Hepatocyte (in vitro differentiated cells): ENCODE data around the gene KCNJ14. TPM values are rescaled to one million over a fixed set of nuclear protein-coding genes. Genes with fewer than 3 reads are reported as not detected.

Source experiments
- DNase-seq: peaks from one replicate; pipeline ENCODE4 v3.0.0-alpha.2; 2016; ENCODE audit warnings: low spot score
- H2AFZ ChIP-seq: fragments of 200-600 bp; sonication (generic); 2 replicates; pipeline ENCODE4 v1.6.0; 2016; ENCODE audit warnings: antibody characterized with exemption, mild to moderate bottlenecking
- H3K27ac ChIP-seq: fragments of 200-600 bp; sonication (generic); 2 replicates; pipeline ENCODE4 v1.5.1; 2016; ENCODE audit warnings: mild to moderate bottlenecking
- H3K27me3 ChIP-seq: fragments of 200-600 bp; sonication (generic); 2 replicates; pipeline ENCODE4 v1.6.1; 2016
- H3K36me3 ChIP-seq: fragments of 200-600 bp; sonication (generic); replicated peaks from 2 replicates; pipeline ENCODE4 v1.5.1; 2016; ENCODE audit warnings: low read depth; ENCODE audit not compliant: insufficient read depth
- H3K4me1 ChIP-seq: fragments of 200-600 bp; sonication (generic); 2 replicates; pipeline ENCODE4 v1.5.1; 2016; ENCODE audit warnings: mild to moderate bottlenecking, moderate library complexity; ENCODE audit not compliant: insufficient read depth
- H3K4me2 ChIP-seq: fragments of 200-600 bp; sonication (generic); 2 replicates; pipeline ENCODE4 v1.6.0; 2016
- H3K4me3 ChIP-seq: fragments of 200-600 bp; sonication (generic); 2 replicates; pipeline ENCODE4 v1.5.1; 2016; ENCODE audit warnings: mild to moderate bottlenecking
- H3K79me2 ChIP-seq: fragments of 200-600 bp; sonication (generic); 2 replicates; pipeline ENCODE4 v1.6.0; 2017; ENCODE audit warnings: mild to moderate bottlenecking
- H3K9me2 ChIP-seq: fragments of 200-600 bp; sonication (generic); replicated peaks from 2 replicates; pipeline ENCODE4 v1.6.0; 2017; ENCODE audit warnings: mild to moderate bottlenecking; ENCODE audit not compliant: insufficient read depth
- H3K9me3 ChIP-seq: fragments of 200-600 bp; sonication (generic); 2 replicates; pipeline ENCODE4 v1.5.1; 2016; ENCODE audit warnings: low read depth, mild to moderate bottlenecking
- H4K20me1 ChIP-seq: fragments of 200-600 bp; sonication (generic); 2 replicates; pipeline ENCODE4 v1.6.0; 2016; ENCODE audit warnings: mild to moderate bottlenecking; ENCODE audit not compliant: insufficient read depth, poor library complexity, severe bottlenecking
- CTCF ChIP-seq: fragments of 200-600 bp; sonication (generic); IDR thresholded peaks from 2 replicates; pipeline ENCODE4 v1.5.1; 2016; ENCODE audit warnings: antibody characterized with exemption, mild to moderate bottlenecking; ENCODE audit not compliant: poor library complexity
- EZH2 ChIP-seq: fragments of 200-600 bp; sonication (generic); IDR thresholded peaks from 2 replicates; pipeline ENCODE4 v1.6.1; 2016; ENCODE audit warnings: antibody characterized with exemption, mild to moderate bottlenecking, borderline replicate concordance
- EZH2phosphoT487 ChIP-seq: fragments of 200-600 bp; sonication (generic); IDR thresholded peaks from one replicate; pipeline ENCODE4 v1.6.1; 2018; ENCODE audit warnings: antibody characterized with exemption, mild to moderate bottlenecking, low read depth, moderate library complexity; ENCODE audit not compliant: unreplicated experiment, severe bottlenecking
- WGBS: methylation state at CpG from one replicate; pipeline ENCODE4 v1.1.6; 2016; ENCODE audit warnings: low lambda C conversion rate; ENCODE audit errors: missing lambda C conversion rate; 5-methylcytosine and 5-hydroxymethylcytosine counted together
- polyA plus RNA-seq: library from polyadenylated mRNA; unstranded; fragments of >200 nt; fragmentation: Nextera tagmentation; extraction: Ambion mirVana; gene quantifications from 2 replicates; pipeline ENCODE4 v1.2.1, GENCODE V29; 2016
- total RNA-seq: library from RNA; depleted of rRNA; stranded (reverse); fragments of >200 nt; gene quantifications from 2 replicates; pipeline ENCODE4 v1.2.3, GENCODE V29; 2014

Gene KCNJ14
- total and polyA plus RNA-seq, 2 experiments from 2014 or later, result 0.70 to 1.1 TPM

DNA sequence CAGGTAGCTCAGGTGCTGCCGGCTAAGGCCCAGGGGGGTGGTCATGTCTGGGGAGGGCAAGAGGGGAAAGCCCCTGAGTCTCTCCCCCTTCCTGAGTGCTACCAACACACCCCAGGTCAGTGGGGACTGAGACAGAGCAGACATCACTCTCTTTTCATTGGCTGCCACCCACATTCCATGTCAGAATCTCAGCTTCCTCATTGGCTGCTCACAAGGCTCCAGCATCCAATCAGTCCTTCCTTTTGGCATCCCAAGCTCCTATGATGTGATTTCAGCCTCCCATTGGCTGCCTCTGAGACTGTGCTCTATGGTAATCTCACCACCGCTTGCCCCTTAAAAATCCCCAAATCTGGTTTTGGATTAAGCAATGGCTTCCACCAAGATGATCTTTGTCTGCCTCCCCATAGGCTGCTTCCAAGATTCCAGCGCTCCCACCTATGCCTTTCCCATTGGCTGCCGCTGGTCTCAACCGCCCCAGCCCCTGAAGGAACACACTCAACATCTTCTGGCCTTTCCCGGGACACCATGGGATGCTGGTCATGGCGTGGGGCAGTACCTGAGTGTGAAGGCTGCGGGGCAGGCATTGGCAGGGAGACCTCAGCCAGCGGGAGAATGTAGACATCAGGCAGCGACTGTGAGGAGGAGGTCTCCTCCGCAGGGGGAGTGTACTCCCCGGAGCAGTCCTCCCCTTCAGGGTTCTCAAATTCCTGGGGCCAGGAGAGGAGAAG lies 54.3 kb downstream of the KCNJ14 start:
- peaks cover 12% of the 10 kb centered on the region for H3K27me3 ChIP-seq
- no peak for DNase-seq
- no peaks in the 10 kb centered on the region for H3K9me3 ChIP-seq
- H3K79me2 ChIP-seq, result no peaks in the 10 kb centered on the region
- H3K27ac ChIP-seq, result no peak overlapping the region
- no peaks in the 10 kb centered on the region for H4K20me1 ChIP-seq
- H3K36me3 ChIP-seq, result no peaks in the 10 kb centered on the region
- no peaks in the 10 kb centered on the region for H3K4me1 ChIP-seq
- H2AFZ ChIP-seq, result no peak overlapping the region
- no peak for TF ChIP-seq CTCF
- no peak for TF ChIP-seq EZH2phosphoT487
- TF ChIP-seq EZH2, result no peak
- no peaks in the 10 kb centered on the region for H3K9me2 ChIP-seq
- no peak overlapping the region for H3K4me3 ChIP-seq
- no peak overlapping the region for H3K4me2 ChIP-seq
- WGBS, result 92% methylated on average over 12 of the region's 12 CpGs

- peak overlapping the region; percentile 71 for H2AFZ ChIP-seq
Measured at GRCh38 chr19:48510421-48511268, 55.3 kb downstream of the KCNJ14 start.

GRCh38 chr19:48511321-48511731 lies 56.0 kb downstream of the KCNJ14 start:
- H2AFZ ChIP-seq, result peak overlapping the region; percentile 71

More at GRCh38 chr19:48510421-48511268, 55.3 kb downstream of the KCNJ14 start:
- no peaks in the 10 kb centered on the region for H3K9me3 ChIP-seq
- no peaks in the 10 kb centered on the region for H3K4me1 ChIP-seq
- H4K20me1 ChIP-seq, result no peaks in the 10 kb centered on the region
- 27% methylated on average over 21 of the region's 24 CpGs for WGBS
- no peaks in the 10 kb centered on the region for H3K79me2 ChIP-seq
- no peak overlapping the region for H3K27ac ChIP-seq
- peaks cover 12% of the 10 kb centered on the region for H3K27me3 ChIP-seq
- DNase-seq, result peak; percentile 78
- H3K36me3 ChIP-seq, result no peaks in the 10 kb centered on the region
- TF ChIP-seq EZH2 (no peak), CTCF (no peak), EZH2phosphoT487 (no peak)
- H3K4me3 ChIP-seq, result peak overlapping the region; percentile 28
- H3K4me2 ChIP-seq, result peak overlapping the region; percentile 89
- H3K9me2 ChIP-seq, result no peaks in the 10 kb centered on the region

More at GRCh38 chr19:48511321-48511731, 56.0 kb downstream of the KCNJ14 start:
- WGBS, result 2% methylated on average over 12 of the region's 32 CpGs
- no peaks in the 10 kb centered on the region for H4K20me1 ChIP-seq
- no peak overlapping the region for H3K4me3 ChIP-seq
- H3K9me2 ChIP-seq, result no peaks in the 10 kb centered on the region
- H3K9me3 ChIP-seq, result no peaks in the 10 kb centered on the region
- no peak for TF ChIP-seq CTCF
- no peak for TF ChIP-seq EZH2phosphoT487
- no peak for TF ChIP-seq EZH2
- no peaks in the 10 kb centered on the region for H3K36me3 ChIP-seq
- no peak for DNase-seq
- peaks cover 12% of the 10 kb centered on the region for H3K27me3 ChIP-seq
- no peaks in the 10 kb centered on the region for H3K4me1 ChIP-seq
- peak overlapping the region; percentile 89 for H3K4me2 ChIP-seq
- H3K79me2 ChIP-seq, result no peaks in the 10 kb centered on the region
- no peak overlapping the region for H3K27ac ChIP-seq
